Measurements from ENCODE around the gene LTF. TPM values are rescaled to one million over a fixed set of nuclear protein-coding genes. Genes with fewer than 3 reads are reported as not detected.

The LTF gene
- total and polyA plus RNA-seq, 9 of the 15 experiments (the other 6 are each of a cell fraction or from before 2014, with no cell fraction given): 0.07 TPM; not detected in 8

GRCh38 chr3:46422617-46423016 is 42.1 kb downstream of the LTF start (continued):
- TF ChIP-seq ZNF398 (CRISPR knock-in tag; IDR thresholded peaks at IDR 0.05): no peak
- TF ChIP-seq PRDM10 (IDR thresholded peaks at IDR 0.05; ENCODE audit: partially characterized antibody): peak; percentile 97
- no peak for TF ChIP-seq C11orf30 (IDR thresholded peaks at IDR 0.05; ENCODE audit: low read depth)
- TF ChIP-seq FOXP1 (CRISPR knock-in tag; IDR thresholded peaks at IDR 0.05): no peak
- TF ChIP-seq CTCF (IDR thresholded peaks at IDR 0.05 in 2 of 3, conservative IDR thresholded peaks at IDR 0.05 in 1 of 3; ENCODE audit: insufficient read depth in 2 of 3, low read depth in 1 of 3, low read length in 3 of 3): no peak
- TF ChIP-seq TCF7L2 (IDR thresholded peaks at IDR 0.05; ENCODE audit: low read depth, low read length): peak; percentile 66; the same call in 1 of the 2 replicates
- TF ChIP-seq ZFP30 (CRISPR knock-in tag; IDR thresholded peaks at IDR 0.05; ENCODE audit: borderline replicate concordance): no peak
- no peak for TF ChIP-seq TARDBP (IDR thresholded peaks at IDR 0.05)
- peak; percentile 67 for TF ChIP-seq ZEB2 (IDR thresholded peaks at IDR 0.05)
- no peak for TF ChIP-seq PHB (CRISPR knock-in tag; IDR thresholded peaks at IDR 0.05)
- no peak for TF ChIP-seq ZNF785 (CRISPR knock-in tag; IDR thresholded peaks at IDR 0.05)
- peak; percentile 64 for TF ChIP-seq PKNOX1 (IDR thresholded peaks at IDR 0.05)
- TF ChIP-seq EZH2 (IDR thresholded peaks at IDR 0.05; ENCODE audit: borderline replicate concordance, low read depth, low read length): no peak
- TF ChIP-seq HINFP (tag; conservative IDR thresholded peaks at IDR 0.05; ENCODE audit: low read depth): no peak
- TF ChIP-seq MYNN (IDR thresholded peaks at IDR 0.05): peak; percentile 58; the same call in 1 of the 2 replicates
- TF ChIP-seq MYNN (CRISPR knock-in tag; IDR thresholded peaks at IDR 0.05): no peak

All from K562 (cell line).